CD14-positive monocyte (primary cell): ENCODE measurements around the gene NDUFA8. TPM values are rescaled to one million over a fixed set of nuclear protein-coding genes. Genes with fewer than 3 reads are reported as not detected.

Experiments used
- DNase-seq, 3 donors: peaks; one replicate each; pipeline ENCODE4 v3.0.0-alpha.2; 2011 to 2022
- H2AFZ ChIP-seq: 2 replicates; pipeline ENCODE4 v1.6.0; 2012; ENCODE audit warnings: mild to moderate bottlenecking, low read depth, low read length, inconsistent platforms; ENCODE audit not compliant: insufficient read depth, poor library complexity, severe bottlenecking
- H3K27ac ChIP-seq, 2 donors: 1 replicate in 1 of 2; 2 replicates in 1 of 2; pipeline ENCODE4 v1.5.1; 2012 to 2013; ENCODE audit warnings: low read length in 2 of 2, control low read depth in 1 of 2, inconsistent platforms in 1 of 2, low read depth in 1 of 2, mild to moderate bottlenecking in 1 of 2
- H3K27me3 ChIP-seq, 2 donors: one replicate each; pipeline versions ENCODE4 v1.6.0 to v1.6.1; 2011 to 2013; ENCODE audit warnings: low read length in 2 of 2; ENCODE audit not compliant: control insufficient read depth in 2 of 2, insufficient read depth in 2 of 2
- H3K36me3 ChIP-seq, 2 donors: replicated peaks in 1 of 2; 1 replicate in 1 of 2; 2 replicates in 1 of 2; pipeline versions ENCODE4 v1.5.1 to v1.6.1; 2012 to 2013; ENCODE audit warnings: low read length in 2 of 2, control low read depth in 1 of 2, inconsistent platforms in 1 of 2, mild to moderate bottlenecking in 1 of 2; ENCODE audit not compliant: insufficient read depth in 2 of 2, control insufficient read depth in 1 of 2
- H3K4me1 ChIP-seq, 2 donors: 1 replicate in 1 of 2; 2 replicates in 1 of 2; pipeline versions ENCODE4 v1.5.1 to v1.6.1; 2012 to 2013; ENCODE audit warnings: low read length in 2 of 2, control low read depth in 1 of 2, inconsistent platforms in 1 of 2, mild to moderate bottlenecking in 1 of 2, moderate library complexity in 1 of 2; ENCODE audit not compliant: insufficient read depth in 2 of 2, control insufficient read depth in 1 of 2
- H3K4me2 ChIP-seq: replicated peaks from 2 replicates; pipeline ENCODE3; 2012; ENCODE audit warnings: low read length, moderate library complexity, mild to moderate bottlenecking; ENCODE audit not compliant: poor library complexity, severe bottlenecking; ENCODE audit errors: extremely low read depth
- H3K4me3 ChIP-seq, 3 experiments: fragments of 200-600 bp in 1 of 3; sonication (generic) in 1 of 3; replicated peaks in 1 of 3; 1 replicate in 2 of 3; 2 replicates in 1 of 3; pipeline ENCODE4 v1.5.1; 2011 to 2013; ENCODE audit warnings: low read length in 3 of 3, mild to moderate bottlenecking in 3 of 3, control low read depth in 2 of 3, low read depth in 2 of 3, inconsistent platforms in 1 of 3, moderate library complexity in 1 of 3
- H3K79me2 ChIP-seq: 2 replicates; pipeline ENCODE4 v1.6.0; 2012; ENCODE audit warnings: mild to moderate bottlenecking, control low read depth, inconsistent platforms, low read length, moderate library complexity; ENCODE audit not compliant: insufficient read depth
- H3K9ac ChIP-seq: 2 replicates; pipeline ENCODE4 v1.6.0; 2017; ENCODE audit warnings: low read length, mild to moderate bottlenecking; ENCODE audit not compliant: insufficient read depth, poor library complexity, severe bottlenecking
- H3K9me3 ChIP-seq, 2 donors: replicated peaks in 1 of 2; 1 replicate in 1 of 2; 2 replicates in 1 of 2; pipeline versions ENCODE4 v1.5.1 to v1.6.1; 2012 to 2013; ENCODE audit warnings: low read length in 2 of 2, control low read depth in 1 of 2; ENCODE audit not compliant: control insufficient read depth in 1 of 2, insufficient read depth in 1 of 2
- H4K20me1 ChIP-seq: 2 replicates; pipeline ENCODE4 v1.6.0; 2012; ENCODE audit warnings: mild to moderate bottlenecking, low read length, control low read depth, moderate library complexity; ENCODE audit not compliant: insufficient read depth
- H3K27ac Mint-ChIP-seq, 7 donors: one replicate each; pipeline ENCODE4 v1.8.0; 2020; ENCODE audit warnings: mild to moderate bottlenecking in 7 of 7, mixed read lengths in 7 of 7, moderate library complexity in 6 of 7, inconsistent platforms in 2 of 7
- H3K27me3 Mint-ChIP-seq, 3 donors: one replicate each; pipeline ENCODE4 v1.8.0; 2021 to 2022; ENCODE audit warnings: low read depth in 3 of 3, mild to moderate bottlenecking in 3 of 3, mixed read lengths in 3 of 3, moderate library complexity in 3 of 3, inconsistent platforms in 1 of 3
- H3K36me3 Mint-ChIP-seq, 2 donors: one replicate each; pipeline ENCODE4 v1.8.0; 2020; ENCODE audit warnings: mixed read lengths in 2 of 2, inconsistent platforms in 1 of 2, mild to moderate bottlenecking in 1 of 2
- H3K4me1 Mint-ChIP-seq: one replicate; pipeline ENCODE4 v1.8.0; 2020; ENCODE audit warnings: mild to moderate bottlenecking, mixed read lengths
- H3K4me3 Mint-ChIP-seq, 2 donors: one replicate each; pipeline ENCODE4 v1.8.0; 2020; ENCODE audit warnings: mild to moderate bottlenecking in 2 of 2, mixed read lengths in 2 of 2, moderate library complexity in 1 of 2
- H3K9me3 Mint-ChIP-seq, 7 donors: one replicate each; pipeline ENCODE4 v1.8.0; 2020 to 2022; ENCODE audit warnings: mixed read lengths in 7 of 7, mild to moderate bottlenecking in 6 of 7, moderate library complexity in 6 of 7, inconsistent platforms in 2 of 7
- WGBS: methylation state at CpG from one replicate; pipeline ENCODE4 v1.1.5; 2013; ENCODE audit warnings: missing lambda C conversion rate; ENCODE audit not compliant: insufficient coverage; 5-methylcytosine and 5-hydroxymethylcytosine counted together
- intact Hi-C, 2 donors: fragments of 100-400 bp; cut with micrococcal nuclease; formaldehyde crosslinking; loops; one replicate each; pipeline versions ENCODE4 v1.15.0 to v1.15.1; 2023
- polyA plus RNA-seq, 3 donors: library from polyadenylated mRNA; depleted of rRNA in 1 of 3; unstranded in 2 of 3; stranded (reverse) in 1 of 3; fragments of 300-500 nt in 2 of 3; fragments of >200 nt in 1 of 3; fragmentation: Illumina TruSeq in 2 of 3; gene quantifications; 1 replicate in 2 of 3; 2 replicates in 1 of 3; pipeline ENCODE4 v1.2.3, GENCODE V29; 2012 to 2021
- TF ChIP-seq, protein P1 (sequence below): fragments of 200-600 bp; IDR thresholded peaks from one replicate; pipeline ENCODE4 v1.8.0; 2022; ENCODE audit warnings: antibody characterized with exemption, mild to moderate bottlenecking

The NDUFA8 gene
- polyA plus RNA-seq, 3 donors, result 19.6 to 71.2 (median 63.5) TPM

DNA sequence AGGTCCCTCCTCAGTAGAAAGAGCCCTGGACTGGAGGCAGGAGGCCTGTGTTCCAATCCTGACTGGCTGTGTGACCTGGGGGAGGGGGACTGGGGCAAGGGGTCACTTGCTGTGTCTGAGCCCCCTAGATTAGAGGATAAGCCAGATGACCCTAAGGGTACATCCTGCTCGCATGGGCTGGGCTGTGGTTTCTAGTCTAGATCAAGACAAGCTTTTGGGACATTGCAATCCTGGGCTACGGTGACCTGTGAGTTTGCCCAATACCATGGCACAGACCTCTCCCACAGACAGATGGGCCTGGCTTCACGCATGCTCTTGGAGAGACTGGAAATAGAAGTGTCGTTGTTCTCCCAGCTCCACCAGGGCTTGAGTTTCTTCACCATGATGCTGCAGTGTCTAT lies 27.0 kb downstream of the NDUFA8 start:
- Histone ChIP-seq H3K9me3 (no peaks in the 10 kb centered on the region), H3K9ac (no peak overlapping the region), H3K4me2 (no peak overlapping the region), H4K20me1 (no peaks in the 10 kb centered on the region), H3K27ac (no peak overlapping the region), H3K36me3 (no peaks in the 10 kb centered on the region), H3K27me3 (peaks cover 0 to 11% of the 10 kb centered on the region in 2 donors), H3K79me2 (no peaks in the 10 kb centered on the region), H3K4me3 (no peak overlapping the region), H2AFZ (no peak overlapping the region), H3K4me1 (no peaks in the 10 kb centered on the region)
- intact Hi-C loops, result no loop called here
- Mint-ChIP-seq H3K36me3 (no peaks in the 10 kb centered on the region), H3K27ac (no peak overlapping the region), H3K9me3 (no peaks in the 10 kb centered on the region), H3K27me3 (peaks cover 9 to 24% (median 18%) of the 10 kb centered on the region in 3 donors), H3K4me3 (no peak overlapping the region), H3K4me1 (no peaks in the 10 kb centered on the region)
- WGBS, result 83% methylated on average over 3 of the region's 4 CpGs
- no peak for DNase-seq
- TF ChIP-seq, protein P1, sequence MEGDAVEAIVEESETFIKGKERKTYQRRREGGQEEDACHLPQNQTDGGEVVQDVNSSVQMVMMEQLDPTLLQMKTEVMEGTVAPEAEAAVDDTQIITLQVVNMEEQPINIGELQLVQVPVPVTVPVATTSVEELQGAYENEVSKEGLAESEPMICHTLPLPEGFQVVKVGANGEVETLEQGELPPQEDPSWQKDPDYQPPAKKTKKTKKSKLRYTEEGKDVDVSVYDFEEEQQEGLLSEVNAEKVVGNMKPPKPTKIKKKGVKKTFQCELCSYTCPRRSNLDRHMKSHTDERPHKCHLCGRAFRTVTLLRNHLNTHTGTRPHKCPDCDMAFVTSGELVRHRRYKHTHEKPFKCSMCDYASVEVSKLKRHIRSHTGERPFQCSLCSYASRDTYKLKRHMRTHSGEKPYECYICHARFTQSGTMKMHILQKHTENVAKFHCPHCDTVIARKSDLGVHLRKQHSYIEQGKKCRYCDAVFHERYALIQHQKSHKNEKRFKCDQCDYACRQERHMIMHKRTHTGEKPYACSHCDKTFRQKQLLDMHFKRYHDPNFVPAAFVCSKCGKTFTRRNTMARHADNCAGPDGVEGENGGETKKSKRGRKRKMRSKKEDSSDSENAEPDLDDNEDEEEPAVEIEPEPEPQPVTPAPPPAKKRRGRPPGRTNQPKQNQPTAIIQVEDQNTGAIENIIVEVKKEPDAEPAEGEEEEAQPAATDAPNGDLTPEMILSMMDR, result no peak

DNA sequence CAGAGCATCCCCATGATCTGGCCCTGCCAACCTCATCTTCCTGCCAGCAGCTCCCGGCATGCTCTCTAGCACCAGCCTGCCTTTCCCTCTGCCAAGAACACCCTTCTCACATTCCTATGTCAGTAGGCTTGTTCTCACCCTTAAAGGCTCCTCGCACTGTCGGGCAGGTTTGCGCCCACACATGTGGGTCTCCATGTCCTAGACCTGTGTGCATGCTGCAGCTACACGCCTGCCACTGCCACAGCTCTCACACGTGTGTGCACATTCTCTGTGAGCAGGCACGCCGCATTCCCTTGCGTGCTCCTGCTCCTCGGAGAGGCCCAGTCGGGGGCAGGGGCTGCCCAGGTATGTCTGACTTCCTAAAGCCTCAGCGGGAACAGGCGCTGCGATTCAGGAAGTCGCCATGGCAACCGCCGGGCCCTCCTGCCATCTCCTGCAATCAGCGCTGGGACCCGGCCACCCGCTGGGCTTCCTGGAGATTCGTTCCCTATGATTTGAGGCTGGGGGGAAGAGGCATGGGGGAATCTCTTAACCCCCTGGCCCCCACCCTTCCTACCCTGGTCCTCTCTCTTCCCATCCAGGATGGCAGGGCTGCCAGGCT lies 28.1 kb downstream of the NDUFA8 start:
- H3K27me3 ChIP-seq, result peaks cover 8 to 21% of the 10 kb centered on the region in 2 donors
- H3K27ac ChIP-seq, result no peak overlapping the region
- TF ChIP-seq, protein P1, result no peak
- no peak overlapping the region for H2AFZ ChIP-seq
- no peaks in the 10 kb centered on the region for H3K36me3 Mint-ChIP-seq
- no peaks in the 10 kb centered on the region for H3K79me2 ChIP-seq
- H3K9me3 Mint-ChIP-seq, result peaks cover 0 to under 1% (median 0%) of the 10 kb centered on the region in 7 donors
- H3K4me1 ChIP-seq, result peaks cover 3 to 7% of the 10 kb centered on the region in 2 donors
- 55% methylated on average over 15 of the region's 21 CpGs for WGBS
- H3K9ac ChIP-seq, result no peak overlapping the region
- no peak for DNase-seq
- H3K27ac Mint-ChIP-seq, result peak overlapping the region in 1 of 7 donors; percentile 16
- no peak overlapping the region for H3K4me2 ChIP-seq
- H4K20me1 ChIP-seq, result no peaks in the 10 kb centered on the region
- peaks cover 18 to 34% (median 26%) of the 10 kb centered on the region in 3 donors for H3K27me3 Mint-ChIP-seq
- intact Hi-C loops, result no loop called here
- H3K36me3 ChIP-seq, result no peaks in the 10 kb centered on the region
- no peak overlapping the region for H3K4me3 Mint-ChIP-seq
- H3K4me1 Mint-ChIP-seq, result peaks cover 3% of the 10 kb centered on the region
- H3K9me3 ChIP-seq, result no peaks in the 10 kb centered on the region
- no peak overlapping the region for H3K4me3 ChIP-seq
